Type B pancreatic cell (in vitro differentiated cells): Measurements from ENCODE around the gene LARGE1. TPM values are rescaled to one million over a fixed set of nuclear protein-coding genes. Genes with fewer than 3 reads are reported as not detected.

Experiments
- DNase-seq: peaks from one replicate; pipeline ENCODE4 v3.0.0; 2021; ENCODE audit warnings: mixed read lengths; ENCODE audit not compliant: unreplicated experiment; ENCODE audit errors: extremely low spot score
- H3K27ac Mint-ChIP-seq: 2 replicates; pipeline ENCODE4 v1.8.0; 2021; ENCODE audit warnings: mild to moderate bottlenecking, mixed read lengths
- H3K27me3 Mint-ChIP-seq: 2 replicates; pipeline ENCODE4 v1.8.0; 2021; ENCODE audit warnings: mixed read lengths
- H3K36me3 Mint-ChIP-seq: 2 replicates; pipeline ENCODE4 v1.8.0; 2021; ENCODE audit warnings: mixed read lengths
- H3K4me1 Mint-ChIP-seq: one replicate; pipeline ENCODE4 v1.8.0; 2021; ENCODE audit warnings: mixed read lengths; ENCODE audit not compliant: unreplicated experiment
- H3K4me3 Mint-ChIP-seq: 2 replicates; pipeline ENCODE4 v1.8.0; 2021; ENCODE audit warnings: mild to moderate bottlenecking, mixed read lengths
- H3K9me3 Mint-ChIP-seq: 2 replicates; pipeline ENCODE4 v1.8.0; 2021; ENCODE audit warnings: mixed read lengths
- total RNA-seq: library from RNA; stranded (reverse); gene quantifications from 2 replicates; pipeline ENCODE4 v1.2.1, GENCODE V29; 2021; ENCODE audit warnings: low replicate concordance
- TF ChIP-seq, protein P1 (sequence below): fragments of 200-600 bp; sonication (generic); conservative IDR thresholded peaks from 2 replicates; pipeline ENCODE4 v1.5.0; 2021; ENCODE audit warnings: antibody characterized with exemption, mild to moderate bottlenecking

LARGE1 gene
- total RNA-seq, 1 donor from 2014 or later: 96.6 TPM

DNA sequence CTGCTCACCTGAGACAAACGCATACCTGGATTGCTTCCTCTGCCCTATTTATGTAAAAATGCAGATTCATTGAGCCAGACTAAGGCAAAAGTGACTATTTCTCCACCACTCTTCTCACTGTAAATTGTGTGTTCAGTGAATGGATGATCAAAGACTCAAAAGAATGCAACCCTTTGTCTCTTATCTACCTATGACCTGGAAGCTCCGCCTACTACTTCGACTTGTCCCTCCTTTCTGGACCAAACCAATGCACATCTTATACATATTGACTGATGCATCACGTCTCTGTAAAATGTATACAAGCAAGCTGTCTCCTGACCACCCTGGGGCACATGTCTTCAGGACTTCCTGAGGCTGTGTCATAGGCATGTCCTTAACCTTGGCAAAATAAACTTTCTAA, 444.1 kb downstream of the LARGE1 start:
- H3K36me3 Mint-ChIP-seq: no peaks in the 10 kb centered on the region
- H3K27ac Mint-ChIP-seq: peak overlapping the region; percentile 83
- DNase-seq: no peak
- H3K4me1 Mint-ChIP-seq: peaks cover 34% of the 10 kb centered on the region
- TF ChIP-seq, protein P1, sequence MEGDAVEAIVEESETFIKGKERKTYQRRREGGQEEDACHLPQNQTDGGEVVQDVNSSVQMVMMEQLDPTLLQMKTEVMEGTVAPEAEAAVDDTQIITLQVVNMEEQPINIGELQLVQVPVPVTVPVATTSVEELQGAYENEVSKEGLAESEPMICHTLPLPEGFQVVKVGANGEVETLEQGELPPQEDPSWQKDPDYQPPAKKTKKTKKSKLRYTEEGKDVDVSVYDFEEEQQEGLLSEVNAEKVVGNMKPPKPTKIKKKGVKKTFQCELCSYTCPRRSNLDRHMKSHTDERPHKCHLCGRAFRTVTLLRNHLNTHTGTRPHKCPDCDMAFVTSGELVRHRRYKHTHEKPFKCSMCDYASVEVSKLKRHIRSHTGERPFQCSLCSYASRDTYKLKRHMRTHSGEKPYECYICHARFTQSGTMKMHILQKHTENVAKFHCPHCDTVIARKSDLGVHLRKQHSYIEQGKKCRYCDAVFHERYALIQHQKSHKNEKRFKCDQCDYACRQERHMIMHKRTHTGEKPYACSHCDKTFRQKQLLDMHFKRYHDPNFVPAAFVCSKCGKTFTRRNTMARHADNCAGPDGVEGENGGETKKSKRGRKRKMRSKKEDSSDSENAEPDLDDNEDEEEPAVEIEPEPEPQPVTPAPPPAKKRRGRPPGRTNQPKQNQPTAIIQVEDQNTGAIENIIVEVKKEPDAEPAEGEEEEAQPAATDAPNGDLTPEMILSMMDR: no peak
- no peaks in the 10 kb centered on the region for H3K27me3 Mint-ChIP-seq
- H3K9me3 Mint-ChIP-seq: no peaks in the 10 kb centered on the region
- H3K4me3 Mint-ChIP-seq: peak overlapping the region; percentile 54

DNA sequence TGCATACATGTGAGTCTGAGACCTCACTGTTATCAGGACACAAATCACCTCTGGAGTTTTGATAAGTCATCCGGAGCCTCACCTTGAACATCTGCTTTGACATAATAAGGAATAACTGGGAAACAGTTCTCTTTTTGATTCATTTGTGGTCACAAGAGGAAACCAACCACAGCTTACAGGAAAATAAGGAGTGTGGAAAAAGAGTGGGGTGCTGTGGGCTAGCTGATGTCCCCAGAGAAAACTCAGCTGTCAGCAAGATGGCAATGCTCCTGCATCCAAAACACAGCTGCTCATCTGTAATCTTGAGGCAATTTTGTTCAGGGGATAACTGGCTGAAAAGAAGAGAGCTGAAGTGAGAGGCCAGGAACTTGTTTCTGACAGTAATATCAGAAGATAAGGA, 445.7 kb downstream of the LARGE1 start:
- TF ChIP-seq, protein P1: no peak
- no peak overlapping the region for H3K4me3 Mint-ChIP-seq
- H3K27ac Mint-ChIP-seq: peak overlapping the region; percentile 50
- H3K36me3 Mint-ChIP-seq: peaks cover 4% of the 10 kb centered on the region
- no peak for DNase-seq
- H3K4me1 Mint-ChIP-seq: peaks cover 37% of the 10 kb centered on the region
- no peaks in the 10 kb centered on the region for H3K27me3 Mint-ChIP-seq
- H3K9me3 Mint-ChIP-seq: no peaks in the 10 kb centered on the region

DNA sequence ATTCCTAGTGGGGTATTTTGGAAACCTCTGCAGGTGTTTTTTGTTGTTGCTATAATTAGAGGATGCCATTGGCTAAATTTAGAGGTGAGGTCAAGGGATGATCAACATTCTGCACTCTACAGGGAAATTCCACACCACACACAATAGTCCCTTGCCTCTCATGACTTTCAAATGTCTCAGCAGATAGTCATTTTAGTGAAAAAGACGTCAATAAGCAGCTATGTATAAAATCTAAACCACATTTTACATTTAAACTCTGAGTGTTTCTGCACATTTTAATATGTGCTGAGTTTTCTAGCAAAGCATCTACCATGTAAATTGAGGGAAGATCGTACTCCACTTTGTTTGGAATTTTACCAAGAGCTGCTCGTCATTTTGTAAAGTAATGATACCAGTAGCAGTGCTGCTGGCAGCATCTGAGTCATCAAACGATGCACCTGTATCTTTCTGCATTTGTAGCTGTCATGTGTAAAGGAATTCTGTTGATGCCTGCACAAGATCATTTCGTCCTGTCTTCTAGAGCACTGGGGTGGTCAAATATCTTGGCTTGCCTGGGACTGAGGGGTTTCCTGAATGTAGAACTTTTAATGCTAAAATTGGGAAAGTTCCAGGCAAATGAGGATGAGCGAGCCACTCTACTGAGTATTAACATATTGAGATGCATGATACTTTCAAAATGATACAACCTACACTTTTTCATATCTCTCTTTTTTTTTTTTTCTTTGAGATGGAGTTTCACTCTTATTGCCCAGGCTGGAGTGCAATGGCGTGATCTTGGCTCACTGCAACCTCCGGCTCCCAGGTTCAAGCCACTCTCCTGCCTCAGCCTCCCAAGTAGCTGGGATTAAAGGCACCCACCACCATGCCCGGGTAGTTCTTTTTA, 447.6 kb downstream of the LARGE1 start:
- peaks cover 12% of the 10 kb centered on the region for H3K36me3 Mint-ChIP-seq
- H3K27ac Mint-ChIP-seq: peak overlapping the region; percentile 39
- H3K4me3 Mint-ChIP-seq: no peak overlapping the region
- TF ChIP-seq, protein P1: no peak
- peaks cover 41% of the 10 kb centered on the region for H3K4me1 Mint-ChIP-seq
- DNase-seq: no peak
- no peaks in the 10 kb centered on the region for H3K9me3 Mint-ChIP-seq
- no peaks in the 10 kb centered on the region for H3K27me3 Mint-ChIP-seq

DNA sequence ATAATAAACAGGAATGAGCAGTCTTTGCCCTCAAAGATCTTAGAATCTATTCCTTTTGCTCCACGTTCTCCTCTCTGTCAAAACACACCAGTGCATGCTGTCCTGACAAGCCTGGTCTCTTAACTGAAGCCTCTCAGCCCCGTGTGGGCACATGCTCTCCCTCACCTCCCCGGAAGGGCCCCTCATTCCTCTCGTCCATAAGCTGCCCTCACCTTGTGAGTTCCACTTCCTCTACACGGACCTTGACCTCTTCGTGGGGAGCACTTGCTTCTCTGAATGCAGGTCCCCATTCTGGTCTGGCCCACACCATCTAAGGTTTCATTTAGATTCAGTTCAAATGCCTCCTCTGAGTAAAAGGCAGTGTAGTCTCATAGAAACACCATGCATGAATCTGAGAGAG, 449.8 kb downstream of the LARGE1 start:
- H3K4me1 Mint-ChIP-seq: peaks cover 29% of the 10 kb centered on the region
- H3K27ac Mint-ChIP-seq: no peak overlapping the region
- H3K27me3 Mint-ChIP-seq: no peaks in the 10 kb centered on the region
- TF ChIP-seq, protein P1: no peak
- no peaks in the 10 kb centered on the region for H3K9me3 Mint-ChIP-seq
- H3K4me3 Mint-ChIP-seq: no peak overlapping the region
- DNase-seq: no peak
- peaks cover 19% of the 10 kb centered on the region for H3K36me3 Mint-ChIP-seq

DNA sequence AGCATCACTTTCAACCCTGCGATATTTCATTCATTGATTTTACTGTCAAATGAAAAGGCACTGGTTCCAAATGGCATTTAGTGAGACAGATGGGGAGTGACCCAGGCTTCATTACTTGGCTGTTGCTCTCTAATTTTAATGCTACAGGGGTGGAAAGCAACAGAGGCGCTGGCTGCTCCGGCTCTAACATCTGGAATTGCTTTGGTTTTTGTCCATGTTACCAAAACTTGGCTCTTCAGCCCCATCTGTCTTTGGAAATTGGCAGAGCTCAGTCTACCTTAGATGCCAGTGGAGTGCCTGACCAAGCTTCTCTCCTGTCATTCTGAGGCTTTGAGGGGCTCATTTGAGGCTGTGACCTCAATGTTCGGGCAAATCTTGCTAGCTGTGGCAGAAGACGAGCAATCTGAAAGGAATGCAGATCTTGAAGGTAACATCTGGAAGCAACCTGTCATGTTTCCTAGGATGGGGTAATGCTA, 452.6 kb downstream of the LARGE1 start:
- no peak overlapping the region for H3K4me3 Mint-ChIP-seq
- H3K27me3 Mint-ChIP-seq: no peaks in the 10 kb centered on the region
- TF ChIP-seq, protein P1: no peak
- DNase-seq: no peak
- H3K4me1 Mint-ChIP-seq: peaks cover 25% of the 10 kb centered on the region
- no peak overlapping the region for H3K27ac Mint-ChIP-seq
- H3K9me3 Mint-ChIP-seq: no peaks in the 10 kb centered on the region
- H3K36me3 Mint-ChIP-seq: peaks cover 25% of the 10 kb centered on the region
